PC-3 (cell line): Measurements from ENCODE around the gene TMOD3.

ENCODE experiments used
- EZH2 ChIP-seq: fragments of 300-600 bp; sonication (generic); IDR thresholded peaks from one replicate; pipeline ENCODE4 v1.6.1; 2017; ENCODE audit warnings: antibody characterized with exemption, mild to moderate bottlenecking, low read length; ENCODE audit not compliant: unreplicated experiment
- EZH2phosphoT487 ChIP-seq: fragments of 300-600 bp; sonication (generic); IDR thresholded peaks from 2 replicates; pipeline ENCODE4 v1.6.1; 2018; ENCODE audit warnings: mild to moderate bottlenecking, antibody characterized with exemption, low read length, borderline replicate concordance
- TF ChIP-seq, protein P1 (sequence below): fragments of 300-600 bp; sonication (generic); conservative IDR thresholded peaks from 2 replicates; pipeline ENCODE4 v1.5.1; 2017; ENCODE audit warnings: antibody characterized with exemption, low read depth, mild to moderate bottlenecking, low read length

DNA sequence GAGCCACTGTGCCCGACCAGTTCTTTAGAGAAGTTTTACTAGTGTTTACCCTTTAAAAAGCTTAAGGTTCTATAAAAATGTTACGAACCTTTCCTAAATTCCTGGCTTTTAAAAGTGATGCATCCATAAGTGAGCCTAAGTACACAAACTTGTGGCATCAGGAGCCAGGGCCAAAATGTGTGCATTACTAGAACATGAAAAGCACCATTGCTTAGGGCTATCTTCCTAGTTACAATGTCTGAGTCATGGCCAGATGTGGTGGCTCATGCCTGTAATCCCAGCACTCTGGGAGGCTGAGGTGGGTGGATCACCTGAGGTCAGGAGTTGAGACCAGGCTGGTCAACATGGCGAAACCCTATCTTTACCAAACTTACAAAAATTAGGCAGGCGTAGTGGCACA lies 102.2 kb downstream of the TMOD3 start:
- TF ChIP-seq, protein P1, sequence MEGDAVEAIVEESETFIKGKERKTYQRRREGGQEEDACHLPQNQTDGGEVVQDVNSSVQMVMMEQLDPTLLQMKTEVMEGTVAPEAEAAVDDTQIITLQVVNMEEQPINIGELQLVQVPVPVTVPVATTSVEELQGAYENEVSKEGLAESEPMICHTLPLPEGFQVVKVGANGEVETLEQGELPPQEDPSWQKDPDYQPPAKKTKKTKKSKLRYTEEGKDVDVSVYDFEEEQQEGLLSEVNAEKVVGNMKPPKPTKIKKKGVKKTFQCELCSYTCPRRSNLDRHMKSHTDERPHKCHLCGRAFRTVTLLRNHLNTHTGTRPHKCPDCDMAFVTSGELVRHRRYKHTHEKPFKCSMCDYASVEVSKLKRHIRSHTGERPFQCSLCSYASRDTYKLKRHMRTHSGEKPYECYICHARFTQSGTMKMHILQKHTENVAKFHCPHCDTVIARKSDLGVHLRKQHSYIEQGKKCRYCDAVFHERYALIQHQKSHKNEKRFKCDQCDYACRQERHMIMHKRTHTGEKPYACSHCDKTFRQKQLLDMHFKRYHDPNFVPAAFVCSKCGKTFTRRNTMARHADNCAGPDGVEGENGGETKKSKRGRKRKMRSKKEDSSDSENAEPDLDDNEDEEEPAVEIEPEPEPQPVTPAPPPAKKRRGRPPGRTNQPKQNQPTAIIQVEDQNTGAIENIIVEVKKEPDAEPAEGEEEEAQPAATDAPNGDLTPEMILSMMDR: no peak
- TF ChIP-seq EZH2phosphoT487: no peak
- TF ChIP-seq EZH2: no peak
